ENCODE data around the gene LSAMP. TPM values are rescaled to one million over a fixed set of nuclear protein-coding genes. Genes with fewer than 3 reads are reported as not detected.

The LSAMP gene
- total and polyA plus RNA-seq, 8 donors, result 17.3 to 28.0 (median 26.0) TPM

DNA sequence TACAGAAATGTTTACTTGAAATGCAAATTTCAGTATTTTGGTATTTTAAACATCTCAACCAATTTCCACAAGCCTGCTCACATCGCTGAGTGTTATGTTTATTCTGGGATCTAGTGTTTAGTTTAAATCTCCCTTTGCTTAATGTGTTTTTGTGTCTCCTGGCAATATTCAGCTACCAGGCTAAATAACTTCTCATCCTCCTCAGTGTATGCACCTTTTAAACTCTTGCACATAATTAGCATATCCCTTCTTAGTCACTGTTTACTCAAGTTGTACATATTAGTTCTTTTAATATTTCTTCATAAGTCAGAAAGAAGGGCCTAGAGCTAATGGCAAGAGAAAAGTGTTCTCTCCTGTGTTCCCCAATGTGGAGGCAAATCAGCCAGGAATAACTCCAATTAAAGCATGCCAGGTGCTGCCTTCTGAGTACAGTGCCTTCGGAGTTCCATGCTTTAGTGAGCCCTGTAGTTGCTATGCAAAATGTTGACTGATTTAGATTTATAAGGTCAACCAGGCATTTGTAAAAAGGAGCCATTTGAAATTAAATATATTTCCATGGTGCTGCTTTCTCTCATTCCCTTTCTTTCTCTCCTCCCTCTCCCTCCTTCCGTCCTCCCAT is 587.7 kb downstream of the LSAMP start:
- ATAC-seq, result peak; percentile 67
- intact Hi-C loops (cut with DNase I), result no loop called here

DNA sequence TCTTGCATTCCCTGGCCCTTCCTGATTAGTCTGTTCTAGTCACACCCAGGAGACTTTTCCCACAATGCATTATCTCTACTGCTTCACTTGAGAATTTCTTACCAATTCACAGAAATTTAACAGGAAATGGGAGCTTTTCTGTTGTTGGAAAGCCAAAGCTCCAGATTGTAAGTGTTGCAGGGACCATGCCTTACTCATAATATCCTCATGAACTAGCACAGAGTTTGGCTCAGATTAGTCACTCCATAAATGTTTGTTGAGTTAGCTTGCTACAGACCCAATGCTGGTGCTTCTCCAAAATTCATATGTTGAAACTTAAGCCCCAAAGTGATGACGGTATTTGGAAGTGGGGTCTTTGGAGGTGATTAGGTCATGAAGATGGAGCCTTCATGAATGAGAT is 589.4 kb downstream of the LSAMP start:
- Histone ChIP-seq H3K27ac (no peak overlapping the region), H3K4me1 (no peaks in the 10 kb centered on the region), H3K4me3 (no peak overlapping the region), H3K27me3 (no peaks in the 10 kb centered on the region), H3K9me3 (no peaks in the 10 kb centered on the region), H3K36me3 (no peaks in the 10 kb centered on the region)
- intact Hi-C loops (cut with DNase I), result no loop called here
- TF ChIP-seq, protein P1, sequence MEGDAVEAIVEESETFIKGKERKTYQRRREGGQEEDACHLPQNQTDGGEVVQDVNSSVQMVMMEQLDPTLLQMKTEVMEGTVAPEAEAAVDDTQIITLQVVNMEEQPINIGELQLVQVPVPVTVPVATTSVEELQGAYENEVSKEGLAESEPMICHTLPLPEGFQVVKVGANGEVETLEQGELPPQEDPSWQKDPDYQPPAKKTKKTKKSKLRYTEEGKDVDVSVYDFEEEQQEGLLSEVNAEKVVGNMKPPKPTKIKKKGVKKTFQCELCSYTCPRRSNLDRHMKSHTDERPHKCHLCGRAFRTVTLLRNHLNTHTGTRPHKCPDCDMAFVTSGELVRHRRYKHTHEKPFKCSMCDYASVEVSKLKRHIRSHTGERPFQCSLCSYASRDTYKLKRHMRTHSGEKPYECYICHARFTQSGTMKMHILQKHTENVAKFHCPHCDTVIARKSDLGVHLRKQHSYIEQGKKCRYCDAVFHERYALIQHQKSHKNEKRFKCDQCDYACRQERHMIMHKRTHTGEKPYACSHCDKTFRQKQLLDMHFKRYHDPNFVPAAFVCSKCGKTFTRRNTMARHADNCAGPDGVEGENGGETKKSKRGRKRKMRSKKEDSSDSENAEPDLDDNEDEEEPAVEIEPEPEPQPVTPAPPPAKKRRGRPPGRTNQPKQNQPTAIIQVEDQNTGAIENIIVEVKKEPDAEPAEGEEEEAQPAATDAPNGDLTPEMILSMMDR (IDR thresholded peaks at IDR 0.05), result no peak
- ATAC-seq (no peak), DNase-seq (no peak)

More for the DNA sequence above, 587.7 kb downstream of the LSAMP start:
- no peak for DNase-seq
- H3K4me1 ChIP-seq, result no peaks in the 10 kb centered on the region
- no peaks in the 10 kb centered on the region for H3K9me3 ChIP-seq
- H3K27me3 ChIP-seq, result no peaks in the 10 kb centered on the region
- no peak overlapping the region for H3K4me3 ChIP-seq
- H3K27ac ChIP-seq, result no peak overlapping the region
- H3K36me3 ChIP-seq, result no peaks in the 10 kb centered on the region
- TF ChIP-seq, protein P1 (IDR thresholded peaks at IDR 0.05), result no peak

DNA sequence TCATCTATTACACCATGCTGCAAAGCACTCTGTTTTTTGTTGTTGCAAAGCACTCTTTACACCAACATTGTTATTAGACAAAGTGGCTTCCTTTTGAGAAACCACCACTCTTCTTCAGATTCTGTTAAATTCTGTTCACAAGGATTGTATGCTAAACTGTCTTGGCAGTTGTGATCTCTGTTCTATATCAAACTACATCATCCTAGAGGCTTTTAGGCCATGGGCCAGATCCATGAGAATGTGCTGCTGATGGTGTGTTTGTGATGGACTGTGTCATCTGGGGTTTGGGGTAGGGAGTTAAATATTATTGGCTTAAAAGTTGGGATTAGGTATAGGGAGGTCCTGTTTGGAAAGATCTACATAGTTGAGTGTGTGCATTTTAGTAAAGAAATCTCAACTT is 592.2 kb downstream of the LSAMP start:
- no peak overlapping the region for H3K4me3 ChIP-seq
- H3K4me1 ChIP-seq, result no peaks in the 10 kb centered on the region
- no peaks in the 10 kb centered on the region for H3K9me3 ChIP-seq
- no peak overlapping the region for H3K27ac ChIP-seq
- H3K36me3 ChIP-seq, result no peaks in the 10 kb centered on the region
- DNase-seq (no peak), ATAC-seq (no peak)
- intact Hi-C loops (cut with DNase I), result no loop called here
- TF ChIP-seq, protein P1 (IDR thresholded peaks at IDR 0.05), result no peak
- no peaks in the 10 kb centered on the region for H3K27me3 ChIP-seq

DNA sequence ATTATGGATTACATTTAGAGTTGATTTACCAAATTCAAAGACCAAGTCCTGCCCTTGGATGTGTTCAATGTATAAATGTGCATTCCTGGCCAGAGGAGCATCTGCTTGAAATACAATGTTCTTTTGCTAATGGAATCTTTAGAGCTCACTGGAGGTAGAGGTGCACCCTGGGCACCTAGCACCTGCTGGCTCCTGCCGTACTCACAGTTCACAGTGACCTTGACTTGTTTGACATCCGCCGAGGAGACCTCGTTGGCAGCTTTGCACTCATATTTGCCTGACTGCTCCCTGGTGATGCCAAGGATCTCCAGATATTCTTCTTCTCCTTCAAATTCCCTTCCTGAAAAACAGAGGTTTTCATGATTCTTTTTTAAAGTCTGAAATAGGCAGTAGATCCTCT is 593.0 kb downstream of the LSAMP start:
- Histone ChIP-seq H3K27ac (no peak overlapping the region), H3K4me3 (no peak overlapping the region), H3K36me3 (no peaks in the 10 kb centered on the region), H3K9me3 (no peaks in the 10 kb centered on the region), H3K4me1 (no peaks in the 10 kb centered on the region), H3K27me3 (no peaks in the 10 kb centered on the region)
- ATAC-seq, result no peak
- TF ChIP-seq, protein P1 (IDR thresholded peaks at IDR 0.05), result no peak
- intact Hi-C loops (cut with DNase I), result no loop called here
- no peak for DNase-seq

DNA sequence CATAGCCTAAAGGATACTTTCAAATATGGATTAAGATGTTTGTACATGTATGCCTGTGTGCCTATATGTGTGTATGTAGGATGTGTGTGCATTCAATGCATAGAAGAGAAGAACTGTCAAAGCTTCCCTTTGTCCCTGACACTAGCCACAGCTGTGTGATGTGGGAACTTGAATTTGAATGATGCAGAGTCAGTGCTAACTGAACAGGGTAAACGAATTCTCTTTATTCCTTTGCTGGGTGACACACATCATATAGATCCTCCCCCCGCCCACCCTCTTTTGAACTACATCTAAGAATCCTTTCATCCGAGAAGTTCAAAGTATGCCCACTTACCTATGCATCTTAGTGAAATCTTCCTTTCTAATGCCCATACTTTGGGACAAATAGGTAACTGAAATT is 593.7 kb downstream of the LSAMP start:
- Histone ChIP-seq H3K4me3 (no peak overlapping the region), H3K9me3 (no peaks in the 10 kb centered on the region), H3K27me3 (no peaks in the 10 kb centered on the region), H3K36me3 (no peaks in the 10 kb centered on the region), H3K27ac (no peak overlapping the region), H3K4me1 (no peaks in the 10 kb centered on the region)
- DNase-seq, result no peak
- intact Hi-C loops (cut with DNase I), result no loop called here
- TF ChIP-seq, protein P1 (IDR thresholded peaks at IDR 0.05), result no peak
- no peak for ATAC-seq

Measured in left lung (tissue), 10 donors.